Activated CD4-positive, alpha-beta T cell treated with anti-CD3 and anti-CD28 coated beads, Interleukin-10, Interleukin-2, amounts not matched to agents 100 ng/mL and 50 ng/mL, durations not matched to agents 16 hours and 8 hours (primary cell): ENCODE results near the gene CRHR1.

Source experiments
- DNase-seq: peaks from one replicate; pipeline ENCODE4 v3.0.0-alpha.2; 2020

Gene CRHR1

DNA sequence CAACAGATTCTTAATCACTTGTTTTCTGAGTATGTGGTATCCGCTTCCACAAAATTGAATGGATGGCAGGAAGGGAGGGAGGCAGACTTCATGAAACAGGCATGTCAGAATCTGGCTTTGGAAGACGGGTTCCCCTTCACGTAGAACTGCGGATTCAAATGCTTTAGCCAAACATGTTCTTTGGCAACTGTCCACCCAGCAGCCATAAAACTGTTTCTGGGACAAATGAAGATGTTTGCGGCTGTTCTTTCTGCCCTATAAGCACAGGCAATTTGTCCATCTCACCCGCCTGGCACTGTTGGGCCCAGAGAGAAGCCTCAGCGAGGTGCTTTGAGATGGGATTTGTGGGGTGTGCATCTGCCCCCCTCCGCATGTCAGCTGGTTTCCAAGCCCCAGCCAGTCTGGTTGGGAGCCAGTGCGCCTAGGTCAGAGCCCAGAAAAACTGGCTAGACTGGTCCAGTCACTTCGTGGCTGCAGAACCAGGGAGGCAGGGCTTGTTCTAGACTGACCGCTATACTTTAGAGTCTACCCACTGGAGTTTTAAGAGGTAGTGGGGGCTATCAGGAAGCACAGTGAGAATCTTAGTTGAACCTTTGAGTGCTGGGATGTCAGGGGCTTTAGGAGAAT lies 6.3 kb downstream of the CRHR1 start:
- no peak for DNase-seq

DNA sequence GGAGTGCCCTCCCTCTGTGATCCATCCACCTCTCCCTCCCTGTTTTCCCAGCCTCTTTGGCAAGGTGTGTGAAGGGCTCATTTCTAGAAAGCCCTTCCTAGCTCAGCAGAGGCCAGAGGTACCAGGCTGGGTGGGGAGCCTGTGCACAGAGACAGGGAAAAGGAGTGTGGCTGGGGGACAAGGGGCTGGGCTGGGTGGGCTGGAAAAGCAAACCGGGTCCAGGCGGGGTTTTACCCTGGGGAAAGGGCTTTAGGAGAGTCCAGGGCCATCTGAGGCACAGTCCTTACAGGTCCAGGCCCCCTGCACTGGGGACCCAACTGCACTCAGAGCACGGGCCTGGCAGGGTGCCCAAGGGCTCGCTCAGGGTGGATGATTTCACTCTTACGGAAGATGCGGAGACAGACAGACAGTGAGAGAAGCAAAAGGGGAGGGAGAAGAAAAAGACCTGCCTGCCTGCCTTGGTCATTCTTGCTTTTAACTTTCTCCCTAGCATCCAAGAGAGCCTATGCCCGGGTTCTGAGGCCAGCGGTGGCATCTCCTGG lies 7.0 kb downstream of the CRHR1 start:
- DNase-seq: no peak

DNA sequence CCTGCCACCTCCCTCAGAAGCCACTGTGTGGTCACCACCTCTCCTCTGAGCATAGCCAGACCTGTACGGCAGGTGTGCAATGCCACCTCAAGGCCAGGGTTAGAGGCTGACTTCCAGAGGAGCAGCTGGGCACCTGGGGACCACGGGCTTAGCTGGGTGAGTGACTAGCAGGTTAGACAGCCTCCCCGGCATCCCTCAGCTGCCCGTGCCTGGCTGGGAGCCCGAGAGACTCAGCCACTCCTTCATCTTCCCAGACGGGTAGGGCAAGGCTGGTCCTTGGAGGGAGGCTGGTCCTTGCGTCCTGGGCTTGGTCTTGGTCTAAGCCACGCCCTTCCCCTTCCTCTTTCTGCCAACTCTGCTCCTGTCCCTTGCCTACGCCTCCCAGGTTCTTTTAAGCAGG lies 7.8 kb downstream of the CRHR1 start:
- DNase-seq: no peak

DNA sequence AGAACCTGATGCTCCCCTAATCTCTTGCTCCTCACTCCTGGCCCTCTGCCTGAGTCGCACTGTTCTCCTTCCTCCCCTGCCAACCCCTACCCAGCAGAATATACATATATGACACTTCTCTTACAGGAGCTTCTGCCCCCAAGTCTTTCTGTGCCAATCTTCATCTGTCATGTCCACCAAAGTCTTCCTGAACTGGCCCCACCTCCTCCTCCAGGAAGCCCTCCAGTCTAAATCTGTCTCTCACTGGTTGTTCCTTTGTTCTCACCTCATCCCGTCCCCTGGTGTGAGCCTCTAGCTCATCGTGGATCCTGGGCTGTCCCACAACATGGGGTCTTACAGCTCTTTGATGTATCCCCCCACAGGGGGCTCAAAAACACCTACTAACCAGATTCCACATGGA lies 8.3 kb downstream of the CRHR1 start:
- no peak for DNase-seq

DNA sequence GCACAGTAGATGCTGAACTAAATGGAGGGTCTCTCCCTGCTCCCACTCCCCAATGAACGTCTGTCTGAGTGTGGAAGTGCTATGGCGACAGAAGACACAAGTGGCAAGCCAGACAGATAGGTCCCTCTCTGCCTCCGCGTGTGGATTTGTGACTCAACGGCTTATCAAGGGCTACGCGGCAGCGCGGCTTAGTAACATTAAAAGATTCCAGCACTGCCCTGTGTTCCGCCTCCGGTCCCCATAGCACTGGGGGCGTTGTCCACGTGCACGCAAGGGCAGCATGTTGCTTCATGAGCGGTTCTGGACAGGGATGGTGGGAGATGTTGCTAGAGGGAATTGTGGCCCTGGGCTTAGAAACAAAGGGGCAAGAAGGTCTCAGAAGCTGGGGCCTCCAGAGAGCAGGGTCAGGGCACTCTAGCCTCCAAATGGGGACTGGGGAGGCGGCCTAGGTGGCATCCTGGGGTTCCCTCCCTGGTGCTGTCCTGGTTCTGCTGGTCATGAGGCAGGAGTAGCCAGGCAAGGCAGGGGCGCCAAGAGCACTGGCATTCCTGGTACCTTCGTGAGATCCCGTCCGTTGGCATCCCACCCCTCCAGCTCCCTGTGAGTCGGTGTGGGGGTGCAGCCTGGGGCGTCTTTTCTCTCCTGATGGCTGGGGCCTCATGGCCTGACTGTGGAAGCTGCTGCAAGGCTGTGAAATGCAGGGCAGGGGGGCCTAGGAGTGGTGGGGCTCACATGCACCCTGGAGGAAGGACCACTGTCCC lies 9.1 kb downstream of the CRHR1 start:
- no peak for DNase-seq

DNA sequence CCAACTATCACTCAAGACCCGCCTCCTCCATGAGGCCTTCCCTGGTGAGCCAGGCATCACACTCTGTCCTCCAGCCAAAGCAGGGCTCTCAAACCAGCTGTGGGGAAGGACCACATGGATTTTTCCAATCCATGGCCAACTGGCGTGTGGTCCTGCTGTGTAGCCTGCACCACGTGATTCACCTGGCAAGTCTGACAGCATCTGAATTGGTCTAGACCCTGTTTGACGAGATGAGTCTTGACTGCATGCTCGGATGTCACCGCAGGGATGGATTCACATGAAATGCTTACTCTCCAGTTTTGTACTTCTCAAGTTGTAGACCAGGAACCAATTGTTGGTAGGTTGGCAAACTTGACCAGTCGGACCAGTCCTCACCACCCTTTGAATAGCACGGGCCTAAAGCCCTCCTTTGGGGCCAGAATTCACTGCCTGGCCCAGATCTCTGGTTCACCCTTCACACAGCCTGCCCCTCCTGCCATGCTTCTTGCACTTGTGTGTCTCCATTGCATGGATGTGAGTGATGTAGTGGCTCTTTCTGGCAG lies 9.9 kb downstream of the CRHR1 start:
- DNase-seq: no peak

DNA sequence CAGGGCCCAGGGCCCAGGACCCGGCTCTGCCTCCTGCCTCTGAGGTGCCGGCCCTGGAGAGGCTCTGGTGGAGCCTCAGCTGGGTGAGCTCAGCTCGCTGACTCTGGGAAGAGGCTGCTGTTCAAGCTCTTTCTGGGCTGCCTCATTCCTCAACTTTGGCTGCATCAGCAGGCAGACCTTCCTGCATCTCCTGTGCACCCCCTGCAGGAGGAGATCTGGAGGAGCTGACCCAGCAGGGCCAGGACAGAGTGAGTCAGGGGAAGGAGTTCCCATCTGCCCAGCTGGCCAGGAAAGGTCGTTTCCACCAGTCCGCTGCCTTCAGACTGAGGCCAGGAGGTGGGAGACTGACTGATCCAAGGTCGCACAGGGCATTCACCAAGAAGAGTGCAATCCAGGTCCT lies 10.7 kb downstream of the CRHR1 start:
- no peak for DNase-seq

DNA sequence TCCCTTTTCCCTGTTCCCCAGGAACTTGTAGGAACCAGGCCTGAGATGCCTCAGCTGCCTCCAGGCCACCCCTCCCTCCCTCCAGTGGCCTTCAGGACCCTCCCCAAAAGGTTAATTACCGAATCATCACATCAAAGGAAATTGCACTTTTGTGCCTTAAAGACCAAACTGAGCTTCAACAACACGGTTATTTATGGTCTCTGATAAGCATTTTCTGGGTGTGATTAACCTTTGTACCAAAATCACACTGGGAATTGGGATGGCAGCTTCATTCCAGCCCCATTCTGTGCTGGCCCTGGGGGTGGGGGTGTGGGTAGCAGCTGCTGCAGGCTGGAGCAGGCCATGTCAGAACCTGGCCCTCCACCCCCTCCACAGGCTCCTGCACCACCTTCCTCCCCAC lies 16.7 kb downstream of the CRHR1 start:
- DNase-seq: no peak

DNA sequence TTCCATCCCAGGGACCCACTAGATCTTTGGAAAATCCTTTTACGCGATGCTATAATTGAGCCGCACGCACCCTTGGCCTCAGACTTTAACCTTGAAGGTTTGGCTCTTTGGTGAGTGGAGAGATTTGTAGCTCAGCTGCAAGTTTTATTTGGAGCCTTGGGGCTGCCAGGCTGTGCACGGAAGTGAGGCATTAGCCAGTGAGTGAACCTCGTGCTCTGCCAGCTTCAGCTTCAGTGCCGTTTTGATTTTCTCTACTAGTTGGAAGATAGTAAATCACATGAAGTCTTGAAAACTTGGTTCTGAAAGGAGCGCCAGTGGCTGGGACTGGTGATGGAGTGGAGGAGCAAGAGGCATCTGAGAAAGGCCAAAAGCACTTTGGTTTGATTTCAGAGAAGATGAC lies 17.3 kb downstream of the CRHR1 start:
- no peak for DNase-seq

DNA sequence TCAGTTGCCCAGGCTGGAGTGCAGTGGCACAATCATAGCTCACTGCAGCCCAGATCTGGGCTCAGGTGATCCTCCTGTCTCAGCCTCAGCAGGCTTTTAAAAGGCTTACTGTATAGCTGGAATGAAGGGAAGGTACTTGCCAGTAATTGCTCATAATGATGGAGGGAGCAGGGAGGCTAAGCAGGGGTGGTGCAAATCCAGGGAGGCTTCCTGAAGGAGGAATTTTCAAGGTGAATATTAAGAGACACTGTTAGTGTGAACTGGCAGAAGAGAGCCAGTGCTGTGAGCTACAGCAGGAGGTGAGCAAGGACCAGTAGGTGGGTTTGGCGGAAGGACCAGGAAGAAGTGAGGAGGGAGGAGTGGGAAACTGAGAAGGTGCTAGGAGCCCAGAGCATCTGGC lies 24.7 kb downstream of the CRHR1 start:
- DNase-seq: no peak

DNA sequence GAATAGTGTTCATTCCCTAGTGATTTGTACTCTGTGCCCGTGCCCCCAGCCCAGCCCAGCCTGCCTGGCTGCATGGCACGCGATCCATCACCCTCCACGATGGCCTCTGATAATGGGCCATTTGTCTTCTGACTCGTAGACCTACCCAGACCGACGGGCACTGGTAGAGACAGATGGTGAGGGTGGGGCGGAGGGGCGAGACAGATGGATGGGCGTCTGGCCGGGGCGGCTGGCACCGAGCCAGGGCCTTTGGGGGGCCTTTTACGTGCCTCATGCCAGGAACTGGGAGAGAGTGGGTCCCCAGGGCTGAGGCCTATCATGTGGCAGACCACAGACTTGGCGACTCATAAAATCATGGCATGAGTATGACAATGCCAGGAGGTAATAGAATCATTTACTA lies 25.4 kb downstream of the CRHR1 start:
- no peak for DNase-seq

DNA sequence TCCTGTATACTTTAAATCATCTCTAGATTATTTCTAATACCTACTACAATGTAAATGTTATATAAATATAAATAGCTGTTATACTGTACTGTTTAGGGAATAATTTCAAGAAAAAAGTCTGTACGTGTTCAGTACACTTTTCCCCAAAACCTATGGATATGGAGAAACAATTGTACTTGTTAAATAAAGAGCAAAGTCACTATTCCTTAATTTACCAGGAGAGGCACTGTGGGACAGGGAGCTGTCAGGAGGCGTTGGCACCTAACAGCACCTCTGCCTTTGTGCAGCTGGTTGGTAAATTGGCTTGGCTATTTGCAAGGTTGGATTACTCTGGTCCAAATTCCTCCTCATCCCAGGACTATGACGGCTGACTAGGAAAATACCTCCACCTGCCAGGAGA lies 28.0 kb downstream of the CRHR1 start:
- no peak for DNase-seq

DNA sequence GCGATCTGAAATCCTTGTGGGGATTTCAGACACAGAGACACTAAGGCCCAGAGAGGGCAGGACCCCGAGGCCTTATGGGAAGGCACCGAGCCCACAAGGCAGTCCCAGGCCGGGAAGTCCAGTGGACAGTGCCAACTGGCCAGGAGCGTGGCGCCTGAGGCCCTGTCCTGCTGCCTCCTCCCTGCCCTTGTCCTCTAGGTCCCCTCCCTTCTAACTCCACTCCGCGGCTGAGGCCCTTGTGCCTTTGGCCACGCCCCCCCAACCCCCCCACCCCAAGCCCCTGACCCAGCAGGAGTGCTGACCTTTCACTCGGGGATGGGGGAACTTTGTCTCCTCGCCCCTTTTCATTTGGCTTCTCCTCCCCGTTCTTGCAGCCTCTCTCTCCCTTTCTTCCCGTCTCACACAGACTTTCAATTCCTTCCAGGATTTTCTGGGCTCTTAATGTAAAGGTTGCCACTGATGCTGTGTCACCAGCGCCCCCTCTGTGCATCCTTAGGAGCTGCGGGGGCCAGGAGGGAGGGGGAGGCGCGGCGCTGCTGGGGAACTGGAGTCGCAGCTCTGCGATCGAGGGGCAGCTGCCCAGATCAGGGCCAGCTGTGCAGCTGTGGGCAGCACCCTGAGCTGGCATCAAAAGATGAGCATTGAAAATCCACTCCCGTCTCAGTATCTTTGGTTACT lies 29.1 kb downstream of the CRHR1 start:
- no peak for DNase-seq

DNA sequence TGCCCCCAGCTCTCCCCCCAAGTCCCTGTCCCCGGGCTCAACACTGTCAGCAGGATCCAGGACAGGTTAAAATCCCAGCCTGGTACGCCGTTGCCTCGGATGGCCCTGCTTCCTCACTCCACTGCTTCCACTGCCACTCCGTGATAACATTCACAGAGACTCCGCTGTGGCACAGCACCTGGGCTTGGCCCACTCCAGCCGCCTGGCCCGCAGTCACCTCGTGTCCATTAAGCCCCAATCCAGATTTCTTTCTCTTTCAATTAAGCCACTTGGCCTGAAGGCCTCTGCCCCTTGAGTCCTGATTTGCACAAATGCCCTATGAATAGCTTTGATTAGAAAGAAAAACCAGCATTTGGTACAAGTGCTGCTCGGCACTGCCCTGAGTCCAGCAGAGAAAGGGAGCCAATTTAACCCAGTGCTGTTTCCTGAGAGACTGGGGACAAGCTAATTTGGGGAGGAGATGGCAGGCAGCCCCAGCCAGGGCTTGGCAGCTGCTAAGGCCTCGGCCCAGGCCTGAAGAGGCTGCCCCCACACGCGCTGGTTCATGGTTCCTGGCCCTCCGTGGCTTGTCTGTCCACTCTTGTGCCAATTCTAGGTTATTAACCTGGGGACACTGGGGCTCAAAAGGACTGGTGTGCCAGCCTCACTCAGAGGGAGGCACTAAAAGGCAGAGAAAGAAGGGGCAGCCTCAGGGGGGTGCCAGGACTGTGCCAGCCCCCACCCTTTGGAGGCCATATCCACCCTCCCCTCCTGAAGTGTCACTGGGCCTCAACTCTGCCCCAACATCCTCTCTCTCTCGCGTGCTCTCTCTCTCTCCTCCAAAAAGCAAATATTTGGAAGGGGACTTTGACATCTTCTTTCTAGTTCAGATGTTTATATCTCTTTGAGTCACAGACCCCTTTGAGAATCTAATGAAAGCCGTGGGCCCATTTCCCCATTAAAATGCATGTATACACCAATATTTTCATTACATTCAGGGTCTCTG lies 30.8 kb downstream of the CRHR1 start:
- DNase-seq: no peak

DNA sequence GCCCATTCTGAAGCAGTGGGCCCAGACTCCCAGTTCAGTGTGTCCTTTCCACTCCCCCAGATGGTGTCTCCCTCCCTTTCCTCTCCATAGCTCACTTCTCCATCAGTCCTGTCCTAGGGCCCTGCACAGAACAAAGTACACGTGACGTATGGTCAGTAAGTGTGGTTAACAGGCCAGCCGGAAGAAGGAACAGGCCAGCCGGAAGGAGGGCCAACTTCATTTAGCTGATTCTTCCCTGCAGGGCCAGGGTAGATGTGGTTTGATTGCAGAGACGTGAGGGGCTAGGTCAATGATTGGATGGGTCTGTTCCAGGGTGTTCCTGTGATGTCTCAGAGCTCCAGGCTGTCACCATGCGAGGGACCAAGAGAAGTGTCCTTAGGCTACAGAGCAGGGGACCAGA lies 31.6 kb downstream of the CRHR1 start:
- no peak for DNase-seq

DNA sequence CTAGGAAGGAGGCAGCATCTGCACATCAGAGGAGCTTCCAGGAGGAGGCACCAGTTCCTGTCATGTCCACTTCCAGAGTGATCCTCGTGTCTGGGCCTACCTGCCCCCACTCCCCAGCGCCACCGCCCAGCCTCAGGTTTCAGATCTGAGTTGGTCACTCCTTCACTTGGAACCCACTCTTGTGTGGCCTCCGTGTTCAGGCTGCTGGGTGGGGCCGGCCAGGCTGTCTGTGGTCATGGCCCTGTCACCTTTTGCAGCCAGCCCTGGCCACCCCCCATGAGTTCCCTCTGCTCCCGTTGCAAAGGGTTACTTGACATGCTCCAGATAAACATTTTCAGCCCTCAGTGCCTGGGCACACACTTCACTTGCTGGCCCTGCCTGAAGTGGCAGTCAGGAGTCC lies 33.9 kb downstream of the CRHR1 start:
- DNase-seq: no peak

DNA sequence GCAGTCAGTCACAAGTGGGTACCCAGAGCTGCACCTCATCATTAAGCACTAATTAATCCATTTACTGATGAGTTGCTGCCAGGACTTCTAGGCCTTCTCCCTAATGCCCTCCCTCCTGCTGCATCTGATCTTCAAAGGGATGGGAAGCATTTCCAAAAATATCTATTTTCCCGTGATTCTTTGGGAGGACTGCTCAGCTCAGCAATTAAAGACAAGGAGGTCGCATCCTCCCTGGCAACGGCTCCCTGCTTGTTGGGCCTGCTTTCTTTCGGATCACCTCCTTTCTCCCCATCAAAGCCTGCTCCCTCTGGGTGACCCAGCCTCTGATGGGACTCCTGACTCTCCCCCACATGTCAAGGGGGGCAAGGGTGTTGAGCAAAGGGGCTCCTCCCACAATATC lies 34.6 kb downstream of the CRHR1 start:
- DNase-seq: no peak

DNA sequence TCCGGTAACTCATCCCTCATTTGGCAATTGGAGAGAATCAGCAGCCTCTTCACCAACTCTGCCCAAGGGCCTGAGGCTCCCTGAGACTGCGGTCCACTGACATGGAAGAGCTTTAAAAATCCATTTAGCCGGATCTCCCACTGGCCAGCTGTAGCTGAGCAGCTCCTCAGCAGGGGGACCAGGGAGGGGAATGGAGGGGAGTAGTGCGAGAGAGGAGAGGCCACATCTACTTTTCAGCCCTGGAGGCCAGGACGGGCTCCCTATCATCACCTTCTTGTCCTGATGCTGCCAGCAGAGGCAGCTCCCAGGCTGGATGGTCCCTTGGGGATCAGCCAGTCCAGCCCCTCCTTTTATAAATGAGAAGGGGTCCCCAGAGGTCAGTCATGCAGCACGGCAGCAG lies 35.5 kb downstream of the CRHR1 start:
- no peak for DNase-seq

DNA sequence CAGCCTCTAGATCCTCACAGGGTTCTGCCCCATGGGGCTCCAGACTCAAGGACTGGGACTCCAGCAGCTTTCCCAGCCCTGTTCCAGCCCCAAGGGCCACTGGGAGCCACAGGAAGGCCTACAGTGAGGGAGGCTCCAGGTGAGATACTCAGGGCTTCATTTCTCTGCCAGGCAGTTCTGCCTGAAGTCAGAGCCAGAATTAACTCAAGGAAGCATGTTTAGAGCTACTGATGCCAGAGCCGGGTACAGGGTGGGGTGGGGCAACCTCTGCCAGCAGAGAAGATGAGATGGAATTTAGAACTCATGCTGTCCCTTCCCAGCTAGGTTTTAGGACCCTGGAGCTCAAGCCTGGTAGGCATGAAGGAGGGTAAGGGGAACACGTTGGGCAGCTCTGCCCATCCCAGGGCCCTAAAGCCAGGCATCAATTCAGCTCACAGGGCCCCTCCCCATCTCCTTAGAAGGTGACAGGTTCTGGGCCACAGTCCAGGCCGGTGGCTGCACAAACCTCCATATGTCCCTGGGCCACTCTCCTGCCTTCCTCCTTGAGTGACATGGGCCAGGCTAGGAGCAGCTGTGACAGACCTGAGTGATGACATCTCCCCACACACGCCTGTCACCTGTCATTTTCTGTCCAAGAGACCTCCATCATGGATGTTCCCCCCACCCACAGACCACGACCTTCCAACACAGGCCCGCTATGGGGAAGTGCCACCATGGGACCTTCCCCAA lies 36.1 kb downstream of the CRHR1 start:
- no peak for DNase-seq

DNA sequence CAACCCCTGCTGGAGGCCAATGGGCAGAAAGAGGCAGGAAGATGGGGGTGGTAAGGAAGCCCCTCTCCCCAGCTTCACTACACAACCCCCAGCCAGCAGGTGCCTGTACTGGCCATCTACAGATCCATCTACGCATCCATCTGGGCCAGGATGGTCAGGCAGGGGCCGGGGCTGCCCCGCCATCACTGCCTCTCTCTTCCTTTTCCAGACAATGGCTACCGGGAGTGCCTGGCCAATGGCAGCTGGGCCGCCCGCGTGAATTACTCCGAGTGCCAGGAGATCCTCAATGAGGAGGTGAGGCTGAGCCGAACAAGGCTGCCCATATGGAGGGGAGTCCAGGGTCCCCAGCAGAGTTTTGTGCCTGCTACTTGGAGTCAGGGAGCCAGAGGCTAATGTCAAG lies 37.0 kb downstream of the CRHR1 start:
- no peak for DNase-seq

DNA sequence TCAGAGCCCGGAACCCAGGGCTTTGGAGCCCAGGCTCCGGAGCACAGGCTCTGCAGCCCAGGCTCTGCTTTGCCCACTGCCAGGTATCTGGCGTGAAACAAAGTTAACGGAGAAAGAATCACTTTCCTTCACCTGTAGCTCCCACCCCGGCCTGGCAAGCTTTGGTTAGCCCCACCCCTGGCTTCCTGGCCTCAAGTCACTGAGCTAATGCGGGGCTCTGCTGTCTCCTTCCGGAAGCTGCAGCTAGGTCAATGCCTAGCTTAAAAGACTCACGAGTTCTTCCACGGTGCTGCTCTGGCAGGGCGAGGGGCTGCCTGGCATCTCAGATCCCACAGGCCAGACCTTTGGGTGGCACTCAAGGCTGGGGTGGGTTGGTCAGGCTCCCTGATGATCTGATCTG lies 39.5 kb downstream of the CRHR1 start:
- no peak for DNase-seq

DNA sequence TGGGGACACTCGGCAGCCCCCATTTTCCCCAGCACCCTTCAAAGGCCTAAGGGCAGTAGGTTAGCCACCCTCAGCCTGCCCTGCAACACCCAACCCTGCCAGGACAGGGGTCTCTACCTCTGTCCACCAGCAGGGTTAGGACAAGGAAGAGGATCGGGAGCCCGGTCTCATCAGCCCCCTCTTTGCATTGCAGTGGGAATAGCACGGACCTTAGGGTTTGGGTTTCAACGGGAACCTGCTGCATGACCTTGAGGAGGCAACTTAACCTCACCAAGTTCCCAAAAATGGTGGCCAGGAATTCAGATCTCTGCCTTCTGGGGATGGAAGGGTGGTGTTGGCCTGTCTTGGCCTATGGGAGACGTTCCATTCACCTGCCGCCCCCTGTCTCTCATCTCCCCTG lies 40.4 kb downstream of the CRHR1 start:
- no peak for DNase-seq
